ENCODE measurements around the gene SFI1.

Gene SFI1

DNA sequence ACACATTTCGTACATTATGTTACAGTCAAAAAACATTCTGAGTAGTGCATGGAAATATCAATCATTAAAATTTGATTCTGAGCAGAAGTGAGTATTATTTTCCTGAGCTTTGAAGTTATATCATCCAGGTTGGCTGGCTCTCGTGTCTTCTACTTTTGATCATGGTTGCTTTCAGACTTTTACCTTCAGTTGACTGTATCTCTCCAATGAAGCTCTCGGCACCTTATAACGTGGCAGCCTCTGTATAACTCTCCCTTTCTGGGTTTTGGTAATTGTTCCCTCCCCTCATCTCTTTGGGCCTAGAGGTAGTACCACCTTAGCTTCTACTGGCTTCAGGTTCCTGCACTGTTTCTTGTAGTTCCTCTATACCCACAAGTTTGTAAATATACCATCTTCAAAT, 12.2 kb downstream of the SFI1 start:
- Histone ChIP-seq H3K4me3 (ENCODE audit: low read depth, low read length) (no peak overlapping the region), H3K4me1 (ENCODE audit: control insufficient read depth, insufficient read depth, low read length) (no peaks in the 10 kb centered on the region), H3K27ac (ENCODE audit: extremely low read depth, low read depth, low read length) (no peak overlapping the region), H3K9me3 (ENCODE audit: control insufficient read depth, insufficient read depth, low read depth, low read length) (no peaks in the 10 kb centered on the region), H3K36me3 (ENCODE audit: control insufficient read depth in 2 of 2, insufficient read depth in 1 of 2, low read length in 2 of 2) (peaks cover 11 to 20% of the 10 kb centered on the region in 2 experiments)
- CTCF ChIA-PET, result interaction anchor here (1.2 to 2.1 kb wide), 2 partner anchors 10 to 57 kb away, joined by 4 to 5 read pairs; no protein-coding TSS in a partner anchor
- POLR2A ChIA-PET, result interaction anchor here (0.7 kb wide), 1 partner anchor 13 kb away, joined by 3 read pairs; no protein-coding TSS in a partner anchor
- TF ChIP-seq ZNF335 (tag by site-specific recombination; conservative IDR thresholded peaks at IDR 0.05) (no peak), ZNF747 (tag by site-specific recombination; IDR thresholded peaks at IDR 0.05) (no peak), ZNF2 (tag by site-specific recombination; IDR thresholded peaks at IDR 0.05) (no peak), ZNF521 (tag by site-specific recombination; IDR thresholded peaks at IDR 0.05) (no peak), ZFP37 (tag by site-specific recombination; IDR thresholded peaks at IDR 0.05) (no peak), ZNF701 (tag by site-specific recombination; IDR thresholded peaks at IDR 0.05) (no peak), GFI1B (tag by site-specific recombination; IDR thresholded peaks at IDR 0.05) (no peak)
- TF ChIP-seq, protein P1, sequence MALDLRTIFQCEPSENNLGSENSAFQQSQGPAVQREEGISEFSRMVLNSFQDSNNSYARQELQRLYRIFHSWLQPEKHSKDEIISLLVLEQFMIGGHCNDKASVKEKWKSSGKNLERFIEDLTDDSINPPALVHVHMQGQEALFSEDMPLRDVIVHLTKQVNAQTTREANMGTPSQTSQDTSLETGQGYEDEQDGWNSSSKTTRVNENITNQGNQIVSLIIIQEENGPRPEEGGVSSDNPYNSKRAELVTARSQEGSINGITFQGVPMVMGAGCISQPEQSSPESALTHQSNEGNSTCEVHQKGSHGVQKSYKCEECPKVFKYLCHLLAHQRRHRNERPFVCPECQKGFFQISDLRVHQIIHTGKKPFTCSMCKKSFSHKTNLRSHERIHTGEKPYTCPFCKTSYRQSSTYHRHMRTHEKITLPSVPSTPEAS (tag by site-specific recombination; IDR thresholded peaks at IDR 0.05), result no peak
- TF ChIP-seq, protein P2, sequence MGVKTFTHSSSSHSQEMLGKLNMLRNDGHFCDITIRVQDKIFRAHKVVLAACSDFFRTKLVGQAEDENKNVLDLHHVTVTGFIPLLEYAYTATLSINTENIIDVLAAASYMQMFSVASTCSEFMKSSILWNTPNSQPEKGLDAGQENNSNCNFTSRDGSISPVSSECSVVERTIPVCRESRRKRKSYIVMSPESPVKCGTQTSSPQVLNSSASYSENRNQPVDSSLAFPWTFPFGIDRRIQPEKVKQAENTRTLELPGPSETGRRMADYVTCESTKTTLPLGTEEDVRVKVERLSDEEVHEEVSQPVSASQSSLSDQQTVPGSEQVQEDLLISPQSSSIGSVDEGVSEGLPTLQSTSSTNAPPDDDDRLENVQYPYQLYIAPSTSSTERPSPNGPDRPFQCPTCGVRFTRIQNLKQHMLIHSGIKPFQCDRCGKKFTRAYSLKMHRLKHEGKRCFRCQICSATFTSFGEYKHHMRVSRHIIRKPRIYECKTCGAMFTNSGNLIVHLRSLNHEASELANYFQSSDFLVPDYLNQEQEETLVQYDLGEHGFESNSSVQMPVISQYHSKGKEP (tag by site-specific recombination; IDR thresholded peaks at IDR 0.05), result no peak
- TF ChIP-seq, protein P3, sequence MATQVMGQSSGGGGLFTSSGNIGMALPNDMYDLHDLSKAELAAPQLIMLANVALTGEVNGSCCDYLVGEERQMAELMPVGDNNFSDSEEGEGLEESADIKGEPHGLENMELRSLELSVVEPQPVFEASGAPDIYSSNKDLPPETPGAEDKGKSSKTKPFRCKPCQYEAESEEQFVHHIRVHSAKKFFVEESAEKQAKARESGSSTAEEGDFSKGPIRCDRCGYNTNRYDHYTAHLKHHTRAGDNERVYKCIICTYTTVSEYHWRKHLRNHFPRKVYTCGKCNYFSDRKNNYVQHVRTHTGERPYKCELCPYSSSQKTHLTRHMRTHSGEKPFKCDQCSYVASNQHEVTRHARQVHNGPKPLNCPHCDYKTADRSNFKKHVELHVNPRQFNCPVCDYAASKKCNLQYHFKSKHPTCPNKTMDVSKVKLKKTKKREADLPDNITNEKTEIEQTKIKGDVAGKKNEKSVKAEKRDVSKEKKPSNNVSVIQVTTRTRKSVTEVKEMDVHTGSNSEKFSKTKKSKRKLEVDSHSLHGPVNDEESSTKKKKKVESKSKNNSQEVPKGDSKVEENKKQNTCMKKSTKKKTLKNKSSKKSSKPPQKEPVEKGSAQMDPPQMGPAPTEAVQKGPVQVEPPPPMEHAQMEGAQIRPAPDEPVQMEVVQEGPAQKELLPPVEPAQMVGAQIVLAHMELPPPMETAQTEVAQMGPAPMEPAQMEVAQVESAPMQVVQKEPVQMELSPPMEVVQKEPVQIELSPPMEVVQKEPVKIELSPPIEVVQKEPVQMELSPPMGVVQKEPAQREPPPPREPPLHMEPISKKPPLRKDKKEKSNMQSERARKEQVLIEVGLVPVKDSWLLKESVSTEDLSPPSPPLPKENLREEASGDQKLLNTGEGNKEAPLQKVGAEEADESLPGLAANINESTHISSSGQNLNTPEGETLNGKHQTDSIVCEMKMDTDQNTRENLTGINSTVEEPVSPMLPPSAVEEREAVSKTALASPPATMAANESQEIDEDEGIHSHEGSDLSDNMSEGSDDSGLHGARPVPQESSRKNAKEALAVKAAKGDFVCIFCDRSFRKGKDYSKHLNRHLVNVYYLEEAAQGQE (tag by site-specific recombination; IDR thresholded peaks at IDR 0.05), result no peak
- TF ChIP-seq, protein P4, sequence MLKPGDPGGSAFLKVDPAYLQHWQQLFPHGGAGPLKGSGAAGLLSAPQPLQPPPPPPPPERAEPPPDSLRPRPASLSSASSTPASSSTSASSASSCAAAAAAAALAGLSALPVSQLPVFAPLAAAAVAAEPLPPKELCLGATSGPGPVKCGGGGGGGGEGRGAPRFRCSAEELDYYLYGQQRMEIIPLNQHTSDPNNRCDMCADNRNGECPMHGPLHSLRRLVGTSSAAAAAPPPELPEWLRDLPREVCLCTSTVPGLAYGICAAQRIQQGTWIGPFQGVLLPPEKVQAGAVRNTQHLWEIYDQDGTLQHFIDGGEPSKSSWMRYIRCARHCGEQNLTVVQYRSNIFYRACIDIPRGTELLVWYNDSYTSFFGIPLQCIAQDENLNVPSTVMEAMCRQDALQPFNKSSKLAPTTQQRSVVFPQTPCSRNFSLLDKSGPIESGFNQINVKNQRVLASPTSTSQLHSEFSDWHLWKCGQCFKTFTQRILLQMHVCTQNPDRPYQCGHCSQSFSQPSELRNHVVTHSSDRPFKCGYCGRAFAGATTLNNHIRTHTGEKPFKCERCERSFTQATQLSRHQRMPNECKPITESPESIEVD (tag by site-specific recombination; IDR thresholded peaks at IDR 0.05), result no peak
- TF ChIP-seq, protein P5, sequence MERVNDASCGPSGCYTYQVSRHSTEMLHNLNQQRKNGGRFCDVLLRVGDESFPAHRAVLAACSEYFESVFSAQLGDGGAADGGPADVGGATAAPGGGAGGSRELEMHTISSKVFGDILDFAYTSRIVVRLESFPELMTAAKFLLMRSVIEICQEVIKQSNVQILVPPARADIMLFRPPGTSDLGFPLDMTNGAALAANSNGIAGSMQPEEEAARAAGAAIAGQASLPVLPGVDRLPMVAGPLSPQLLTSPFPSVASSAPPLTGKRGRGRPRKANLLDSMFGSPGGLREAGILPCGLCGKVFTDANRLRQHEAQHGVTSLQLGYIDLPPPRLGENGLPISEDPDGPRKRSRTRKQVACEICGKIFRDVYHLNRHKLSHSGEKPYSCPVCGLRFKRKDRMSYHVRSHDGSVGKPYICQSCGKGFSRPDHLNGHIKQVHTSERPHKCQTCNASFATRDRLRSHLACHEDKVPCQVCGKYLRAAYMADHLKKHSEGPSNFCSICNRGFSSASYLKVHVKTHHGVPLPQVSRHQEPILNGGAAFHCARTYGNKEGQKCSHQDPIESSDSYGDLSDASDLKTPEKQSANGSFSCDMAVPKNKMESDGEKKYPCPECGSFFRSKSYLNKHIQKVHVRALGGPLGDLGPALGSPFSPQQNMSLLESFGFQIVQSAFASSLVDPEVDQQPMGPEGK (tag by site-specific recombination; IDR thresholded peaks at IDR 0.05), result no peak
- TF ChIP-seq, protein P6, sequence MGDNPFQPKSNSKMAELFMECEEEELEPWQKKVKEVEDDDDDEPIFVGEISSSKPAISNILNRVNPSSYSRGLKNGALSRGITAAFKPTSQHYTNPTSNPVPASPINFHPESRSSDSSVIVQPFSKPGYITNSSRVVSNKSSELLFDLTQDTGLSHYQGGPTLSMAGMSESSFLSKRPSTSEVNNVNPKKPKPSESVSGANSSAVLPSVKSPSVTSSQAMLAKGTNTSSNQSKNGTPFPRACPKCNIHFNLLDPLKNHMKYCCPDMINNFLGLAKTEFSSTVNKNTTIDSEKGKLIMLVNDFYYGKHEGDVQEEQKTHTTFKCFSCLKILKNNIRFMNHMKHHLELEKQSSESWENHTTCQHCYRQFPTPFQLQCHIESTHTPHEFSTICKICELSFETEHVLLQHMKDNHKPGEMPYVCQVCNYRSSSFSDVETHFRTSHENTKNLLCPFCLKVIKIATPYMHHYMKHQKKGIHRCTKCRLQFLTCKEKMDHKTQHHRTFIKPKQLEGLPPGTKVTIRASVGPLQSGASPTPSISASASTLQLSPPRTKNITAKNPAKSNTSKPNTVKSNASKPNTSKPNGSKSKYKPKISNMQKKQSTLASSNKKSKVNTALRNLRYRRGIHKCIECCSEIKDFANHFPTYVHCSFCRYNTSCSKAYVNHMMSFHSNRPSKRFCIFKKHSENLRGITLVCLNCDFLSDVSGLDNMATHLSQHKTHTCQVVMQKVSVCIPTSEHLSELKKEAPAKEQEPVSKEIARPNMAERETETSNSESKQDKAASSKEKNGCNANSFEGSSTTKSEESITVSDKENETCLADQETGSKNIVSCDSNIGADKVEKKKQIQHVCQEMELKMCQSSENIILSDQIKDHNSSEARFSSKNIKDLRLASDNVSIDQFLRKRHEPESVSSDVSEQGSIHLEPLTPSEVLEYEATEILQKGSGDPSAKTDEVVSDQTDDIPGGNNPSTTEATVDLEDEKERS (tag by site-specific recombination; IDR thresholded peaks at IDR 0.05), result no peak
